Endothelial cell of umbilical vein (primary cell): ENCODE measurements around the gene DIABLO. TPM values are rescaled to one million over a fixed set of nuclear protein-coding genes. Genes with fewer than 3 reads are reported as not detected.

Experiments used
- BruUV-seq: library from RNA; stranded (reverse); fragments of 400-500 nt; replicated peaks from 2 replicates; lab custom pipeline; 2021; lab: Mats Ljungman, UMichigan
- CTCF ChIA-PET: fragments of 300-600, 350-600 bp; sonication (Branson Sonifier 250); formaldehyde crosslinking; loops from one replicate; lab custom pipeline; 2021; ENCODE audit warnings: antibody characterized with exemption, inconsistent platforms; lab: Charles Lee
- POLR2A ChIA-PET: fragments of 300-600, 350-600 bp; sonication (Branson Sonifier 250); formaldehyde crosslinking; loops from one replicate; lab custom pipeline; 2021; ENCODE audit warnings: antibody characterized with exemption, inconsistent platforms; lab: Charles Lee
- DNase-seq: peaks from one replicate; pipeline ENCODE4 v3.0.0-alpha.2; 2011; ENCODE audit warnings: low read depth, low spot score
- FAIRE-seq: peaks from 2 replicates; lab custom pipeline; 2011; peaks lifted over from hg19 to GRCh38; lab: Jason Lieb, UNC
- H2AFZ ChIP-seq: 2 replicates; pipeline ENCODE4 v1.6.0; 2012; ENCODE audit warnings: low read depth, low read length, control low read depth, inconsistent platforms
- H3K27ac ChIP-seq: 2 replicates; pipeline ENCODE4 v1.5.1; 2011; ENCODE audit warnings: low read depth, mild to moderate bottlenecking, control low read depth, low read length, moderate library complexity; ENCODE audit not compliant: insufficient read depth
- H3K27me3 ChIP-seq, 2 experiments: 2 replicates each; pipeline versions ENCODE4 v1.6.0 to v1.6.1; 2011; ENCODE audit warnings: low read length in 2 of 2, mixed read lengths in 1 of 2; ENCODE audit not compliant: control insufficient read depth in 2 of 2, insufficient read depth in 2 of 2
- H3K36me3 ChIP-seq, 2 experiments: 2 replicates in 1 of 2; 3 replicates in 1 of 2; pipeline ENCODE4 v1.5.1; 2011; ENCODE audit warnings: low read length in 2 of 2, mild to moderate bottlenecking in 1 of 2, moderate library complexity in 1 of 2; ENCODE audit not compliant: control insufficient read depth in 2 of 2, insufficient read depth in 2 of 2; ENCODE audit errors: extremely low read depth in 1 of 2
- H3K4me1 ChIP-seq: 3 replicates; pipeline ENCODE4 v1.5.1; 2011; ENCODE audit warnings: mild to moderate bottlenecking, low read length; ENCODE audit not compliant: control insufficient read depth, insufficient read depth; ENCODE audit errors: extremely low read depth
- H3K4me2 ChIP-seq: 2 replicates; pipeline ENCODE4 v1.6.1; 2011; ENCODE audit warnings: low read length, control low read depth, mixed read lengths; ENCODE audit not compliant: insufficient read depth
- H3K4me3 ChIP-seq, 3 experiments: fragments of 200-600 bp in 1 of 3; sonication (generic), shearing (Covaris generic) in 1 of 3; replicated peaks in 1 of 3; 2 replicates each; pipeline ENCODE4 v1.5.1; 2011 to 2016; ENCODE audit warnings: control low read depth in 3 of 3, low read length in 3 of 3, mild to moderate bottlenecking in 2 of 3, inconsistent platforms in 1 of 3, low read depth in 1 of 3, moderate library complexity in 1 of 3; ENCODE audit not compliant: insufficient read depth in 1 of 3
- H3K79me2 ChIP-seq: 2 replicates; pipeline ENCODE4 v1.6.0; 2012; ENCODE audit warnings: low read length, inconsistent platforms; ENCODE audit not compliant: control insufficient read depth, insufficient read depth
- H3K9ac ChIP-seq: replicated peaks from 2 replicates; pipeline ENCODE3; 2011; ENCODE audit warnings: low read length, control low read depth; ENCODE audit not compliant: insufficient read depth; ENCODE audit errors: extremely low read depth
- H3K9me1 ChIP-seq: replicated peaks from 3 replicates; pipeline ENCODE4 v1.6.0; 2011; ENCODE audit warnings: mild to moderate bottlenecking, low read length; ENCODE audit not compliant: control insufficient read depth, insufficient read depth; ENCODE audit errors: extremely low read depth
- H3K9me3 ChIP-seq: replicated peaks from 2 replicates; pipeline ENCODE4 v1.5.1; 2012; ENCODE audit warnings: low read length, inconsistent platforms; ENCODE audit not compliant: control insufficient read depth, insufficient read depth
- H4K20me1 ChIP-seq: replicated peaks from 2 replicates; pipeline ENCODE3; 2011; ENCODE audit warnings: mild to moderate bottlenecking, low read length; ENCODE audit not compliant: control insufficient read depth, insufficient read depth; ENCODE audit errors: extremely low read depth
- CTCF ChIP-seq, 2 donors: IDR thresholded peaks; 1 replicate in 1 of 2; 2 replicates in 1 of 2; pipeline ENCODE4 v1.5.1; 2011; ENCODE audit warnings: low read length in 2 of 2, mild to moderate bottlenecking in 2 of 2, moderate library complexity in 2 of 2, control low read depth in 1 of 2, inconsistent platforms in 1 of 2, low read depth in 1 of 2; ENCODE audit not compliant: insufficient read depth in 1 of 2; ENCODE audit errors: extremely low read depth in 1 of 2
- EZH2 ChIP-seq: IDR thresholded peaks from 2 replicates; pipeline ENCODE4 v1.6.1; 2012; ENCODE audit warnings: borderline replicate concordance, low read depth, mild to moderate bottlenecking, moderate library complexity, low read length, inconsistent platforms; ENCODE audit not compliant: severe bottlenecking
- FOS ChIP-seq: IDR thresholded peaks from 2 replicates; pipeline ENCODE4 v1.6.1; 2011; ENCODE audit warnings: mild to moderate bottlenecking, low read length, moderate library complexity, borderline replicate concordance; ENCODE audit not compliant: insufficient read depth
- GATA2 ChIP-seq: IDR thresholded peaks from 2 replicates; pipeline ENCODE4 v1.7.0; 2011; ENCODE audit warnings: low read depth, mild to moderate bottlenecking, moderate library complexity, mixed read lengths, low read length; ENCODE audit not compliant: insufficient read length, insufficient read depth
- JUN ChIP-seq: IDR thresholded peaks from 2 replicates; pipeline ENCODE4 v1.6.1; 2011; ENCODE audit warnings: borderline replicate concordance, low read depth; ENCODE audit not compliant: insufficient read length, insufficient read depth
- POLR2A ChIP-seq: IDR thresholded peaks from 2 replicates; pipeline ENCODE4 v1.6.1; 2012; ENCODE audit warnings: low read depth, mild to moderate bottlenecking, control low read depth, low read length
- dilution Hi-C: fragments of 300-500 bp; cut with MboI; formaldehyde crosslinking; loops from one replicate; pipeline ENCODE4 v1.15.0; 2019; ENCODE audit warnings: low sequenced_read_pairs; ENCODE audit not compliant: extremely low pct_ligation_motif_present
- intact Hi-C: fragments of 100-400 bp; cut with micrococcal nuclease; formaldehyde crosslinking; loops from one replicate; pipeline ENCODE4 v1.10.0; 2022
- polyA plus RNA-seq, 4 experiments: library from polyadenylated mRNA; depleted of rRNA in 3 of 4; stranded (reverse) in 3 of 4; unstranded in 1 of 4; fragments of >200 nt; gene quantifications; 2 replicates each; pipeline versions ENCODE4 v1.2.1 to v1.2.3, GENCODE V29; 2011 to 2012; ENCODE audit warnings: missing spikeins in 1 of 4
- total RNA-seq: library from RNA; stranded (reverse); gene quantifications from 2 replicates; pipeline ENCODE4 v1.2.3, GENCODE V29; 2021

DIABLO gene
- total and polyA plus RNA-seq, 2 donors (not counting 3 experiments of a cell fraction or from before 2014, with no cell fraction given): 49.9 to 55.4 TPM

GRCh38 chr12:122192441-122192840, 33.4 kb downstream of the DIABLO start:
- Histone ChIP-seq H3K27me3 (no peaks in the 10 kb centered on the region), H3K4me2 (no peak overlapping the region), H3K9me1 (no peaks in the 10 kb centered on the region), H3K27ac (no peak overlapping the region), H3K79me2 (no peaks in the 10 kb centered on the region), H3K9ac (no peak overlapping the region), H4K20me1 (no peaks in the 10 kb centered on the region), H3K4me1 (no peaks in the 10 kb centered on the region), H3K4me3 (no peak overlapping the region), H2AFZ (no peak overlapping the region), H3K36me3 (no peaks in the 10 kb centered on the region), H3K9me3 (no peaks in the 10 kb centered on the region)
- ChIA-PET POLR2A (interaction anchor here (1.2 kb wide), 1 partner anchor 62 kb away, joined by 8 read pairs; no protein-coding TSS in a partner anchor), CTCF (interaction anchor here (0.8 to 6.1 kb wide), 8 partner anchors 11 to 275 kb away, joined by 3 to 115 read pairs (median 15); partner anchors contain the start of genes B3GNT4 and CFAP251)
- FAIRE-seq (no peak), DNase-seq (no peak)
- intact Hi-C loops: no loop called here
- TF ChIP-seq EZH2 (no peak), GATA2 (no peak), CTCF (IDR thresholded peaks at IDR 0.05; ENCODE audit: extremely low read depth in 1 of 2, insufficient read depth in 1 of 2, low read depth in 1 of 2, low read length in 2 of 2) (no peak), FOS (no peak), JUN (no peak), POLR2A (no peak)
- dilution Hi-C loops: no loop called here
- BruUV-seq: no TSS peak
